ENCODE data around the gene DUT. TPM values are rescaled to one million over a fixed set of nuclear protein-coding genes. Genes with fewer than 3 reads are reported as not detected.

DUT gene
- total and polyA plus RNA-seq, 2 experiments from 2014 or later: 82.5 to 420 TPM

DNA sequence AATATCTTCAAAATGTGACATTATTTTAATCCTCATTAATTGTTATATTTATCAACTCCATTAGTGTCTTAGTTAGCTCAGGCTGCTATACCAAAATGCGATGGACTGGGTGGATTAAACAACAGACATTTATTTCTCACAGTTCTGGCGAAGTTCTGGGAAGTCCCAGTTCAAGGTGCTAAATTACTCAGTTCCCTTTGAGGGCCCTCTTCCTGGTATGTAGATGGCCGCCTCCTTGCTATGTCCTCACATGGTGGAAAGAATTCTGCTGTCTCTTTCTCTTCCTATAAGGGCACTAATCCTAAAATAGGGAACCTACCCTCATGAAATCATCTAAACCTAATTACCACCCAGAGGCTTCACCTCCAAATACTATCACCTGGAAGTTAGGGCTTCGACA, 38.8 kb upstream of the DUT start:
- Histone ChIP-seq H3K4me2 (peak overlapping the region; percentile 31; the same call in 1 of the 2 replicates), H3F3A (replicated peaks; ENCODE audit: low read depth) (no peaks in the 10 kb centered on the region), H3K9me2 (ENCODE audit: insufficient read depth) (no peaks in the 10 kb centered on the region; the same call in 1 of the 2 replicates), H3K4me1 (ENCODE audit: insufficient read depth) (peaks cover 25% of the 10 kb centered on the region), H4K20me1 (replicated peaks; ENCODE audit: insufficient read depth) (no peaks in the 10 kb centered on the region), H3K79me2 (replicated peaks; ENCODE audit: insufficient read depth) (no peaks in the 10 kb centered on the region), H3K27me3 (ENCODE audit: insufficient read depth) (no peaks in the 10 kb centered on the region), H3K36me3 (ENCODE audit: insufficient read depth) (no peaks in the 10 kb centered on the region), H3K4me3 (no peak overlapping the region), H3K27ac (ENCODE audit: low read depth) (no peak overlapping the region), H2AFZ (0 out of 2 replicates have a peak overlapping the region, but pooled peaks have one; percentile 24)
- TF ChIP-seq, protein P1, sequence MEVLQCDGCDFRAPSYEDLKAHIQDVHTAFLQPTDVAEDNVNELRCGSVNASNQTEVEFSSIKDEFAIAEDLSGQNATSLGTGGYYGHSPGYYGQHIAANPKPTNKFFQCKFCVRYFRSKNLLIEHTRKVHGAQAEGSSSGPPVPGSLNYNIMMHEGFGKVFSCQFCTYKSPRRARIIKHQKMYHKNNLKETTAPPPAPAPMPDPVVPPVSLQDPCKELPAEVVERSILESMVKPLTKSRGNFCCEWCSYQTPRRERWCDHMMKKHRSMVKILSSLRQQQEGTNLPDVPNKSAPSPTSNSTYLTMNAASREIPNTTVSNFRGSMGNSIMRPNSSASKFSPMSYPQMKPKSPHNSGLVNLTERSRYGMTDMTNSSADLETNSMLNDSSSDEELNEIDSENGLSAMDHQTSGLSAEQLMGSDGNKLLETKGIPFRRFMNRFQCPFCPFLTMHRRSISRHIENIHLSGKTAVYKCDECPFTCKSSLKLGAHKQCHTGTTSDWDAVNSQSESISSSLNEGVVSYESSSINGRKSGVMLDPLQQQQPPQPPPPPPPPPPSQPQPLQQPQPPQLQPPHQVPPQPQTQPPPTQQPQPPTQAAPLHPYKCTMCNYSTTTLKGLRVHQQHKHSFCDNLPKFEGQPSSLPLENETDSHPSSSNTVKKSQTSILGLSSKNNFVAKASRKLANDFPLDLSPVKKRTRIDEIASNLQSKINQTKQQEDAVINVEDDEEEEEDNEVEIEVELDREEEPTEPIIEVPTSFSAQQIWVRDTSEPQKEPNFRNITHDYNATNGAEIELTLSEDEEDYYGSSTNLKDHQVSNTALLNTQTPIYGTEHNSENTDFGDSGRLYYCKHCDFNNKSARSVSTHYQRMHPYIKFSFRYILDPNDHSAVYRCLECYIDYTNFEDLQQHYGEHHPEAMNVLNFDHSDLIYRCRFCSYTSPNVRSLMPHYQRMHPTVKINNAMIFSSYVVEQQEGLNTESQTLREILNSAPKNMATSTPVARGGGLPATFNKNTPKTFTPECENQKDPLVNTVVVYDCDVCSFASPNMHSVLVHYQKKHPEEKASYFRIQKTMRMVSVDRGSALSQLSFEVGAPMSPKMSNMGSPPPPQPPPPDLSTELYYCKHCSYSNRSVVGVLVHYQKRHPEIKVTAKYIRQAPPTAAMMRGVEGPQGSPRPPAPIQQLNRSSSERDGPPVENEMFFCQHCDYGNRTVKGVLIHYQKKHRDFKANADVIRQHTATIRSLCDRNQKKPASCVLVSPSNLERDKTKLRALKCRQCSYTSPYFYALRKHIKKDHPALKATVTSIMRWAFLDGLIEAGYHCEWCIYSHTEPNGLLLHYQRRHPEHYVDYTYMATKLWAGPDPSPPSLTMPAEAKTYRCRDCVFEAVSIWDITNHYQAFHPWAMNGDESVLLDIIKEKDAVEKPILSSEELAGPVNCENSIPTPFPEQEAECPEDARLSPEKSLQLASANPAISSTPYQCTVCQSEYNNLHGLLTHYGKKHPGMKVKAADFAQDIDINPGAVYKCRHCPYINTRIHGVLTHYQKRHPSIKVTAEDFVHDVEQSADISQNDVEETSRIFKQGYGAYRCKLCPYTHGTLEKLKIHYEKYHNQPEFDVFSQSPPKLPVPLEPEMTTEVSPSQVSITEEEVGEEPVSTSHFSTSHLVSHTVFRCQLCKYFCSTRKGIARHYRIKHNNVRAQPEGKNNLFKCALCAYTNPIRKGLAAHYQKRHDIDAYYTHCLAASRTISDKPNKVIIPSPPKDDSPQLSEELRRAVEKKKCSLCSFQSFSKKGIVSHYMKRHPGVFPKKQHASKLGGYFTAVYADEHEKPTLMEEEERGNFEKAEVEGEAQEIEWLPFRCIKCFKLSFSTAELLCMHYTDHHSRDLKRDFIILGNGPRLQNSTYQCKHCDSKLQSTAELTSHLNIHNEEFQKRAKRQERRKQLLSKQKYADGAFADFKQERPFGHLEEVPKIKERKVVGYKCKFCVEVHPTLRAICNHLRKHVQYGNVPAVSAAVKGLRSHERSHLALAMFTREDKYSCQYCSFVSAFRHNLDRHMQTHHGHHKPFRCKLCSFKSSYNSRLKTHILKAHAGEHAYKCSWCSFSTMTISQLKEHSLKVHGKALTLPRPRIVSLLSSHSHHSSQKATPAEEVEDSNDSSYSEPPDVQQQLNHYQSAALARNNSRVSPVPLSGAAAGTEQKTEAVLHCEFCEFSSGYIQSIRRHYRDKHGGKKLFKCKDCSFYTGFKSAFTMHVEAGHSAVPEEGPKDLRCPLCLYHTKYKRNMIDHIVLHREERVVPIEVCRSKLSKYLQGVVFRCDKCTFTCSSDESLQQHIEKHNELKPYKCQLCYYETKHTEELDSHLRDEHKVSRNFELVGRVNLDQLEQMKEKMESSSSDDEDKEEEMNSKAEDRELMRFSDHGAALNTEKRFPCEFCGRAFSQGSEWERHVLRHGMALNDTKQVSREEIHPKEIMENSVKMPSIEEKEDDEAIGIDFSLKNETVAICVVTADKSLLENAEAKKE (CRISPR knock-in tag; IDR thresholded peaks at IDR 0.05): peak; percentile 34; the same call in 1 of the 2 replicates
- TF ChIP-seq JUNB (IDR thresholded peaks at IDR 0.05; ENCODE audit: unreplicated experiment): no peak
- Mint-ChIP-seq H3K4me1 (peaks cover 27% of the 10 kb centered on the region), H3K27me3 (ENCODE audit: insufficient read depth, low read depth, poor library complexity) (no peaks in the 10 kb centered on the region), H3K4me3 (no peak overlapping the region), H3K27ac (no peak overlapping the region), H3K9me3 (no peaks in the 10 kb centered on the region; the same call in 2 of the 3 replicates), H3K36me3 (ENCODE audit: low read depth) (no peaks in the 10 kb centered on the region)
- no peak for ATAC-seq
- no peak for DNase-seq (ENCODE audit: low spot score)

DNA sequence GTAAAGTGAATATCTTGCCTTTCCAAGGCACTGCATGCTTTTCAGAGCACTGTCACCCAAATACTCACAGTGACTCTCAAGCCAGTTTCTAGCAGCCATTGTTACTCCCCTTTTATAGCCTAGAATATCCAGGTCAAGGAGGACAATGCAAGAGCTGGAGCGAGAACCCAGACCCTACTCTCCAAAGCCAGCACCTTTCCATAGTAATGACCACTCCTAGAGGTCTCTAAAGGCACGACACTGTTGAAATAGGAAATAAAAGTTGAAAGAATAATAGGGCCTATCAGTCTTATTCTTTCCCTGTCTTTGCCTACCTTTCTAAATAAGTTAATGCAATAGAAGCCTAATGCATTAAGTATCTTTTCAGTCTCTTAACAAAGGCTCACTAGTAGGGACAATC, 33.6 kb upstream of the DUT start:
- Mint-ChIP-seq H3K27me3 (ENCODE audit: insufficient read depth, low read depth, poor library complexity) (no peaks in the 10 kb centered on the region), H3K4me3 (no peak overlapping the region), H3K9me3 (no peaks in the 10 kb centered on the region; the same call in 2 of the 3 replicates), H3K27ac (peak overlapping the region; percentile 51; the same call in 1 of the 2 replicates), H3K36me3 (ENCODE audit: low read depth) (peaks cover 2% of the 10 kb centered on the region; the same call in 2 of the 3 replicates), H3K4me1 (peaks cover 38% of the 10 kb centered on the region)
- Histone ChIP-seq H3K4me2 (peak overlapping the region; percentile 3; the same call in 1 of the 2 replicates), H3K9me2 (ENCODE audit: insufficient read depth) (no peaks in the 10 kb centered on the region; the same call in 1 of the 2 replicates), H2AFZ (no peak overlapping the region), H3F3A (replicated peaks; ENCODE audit: low read depth) (no peaks in the 10 kb centered on the region), H3K27me3 (ENCODE audit: insufficient read depth) (no peaks in the 10 kb centered on the region), H3K27ac (ENCODE audit: low read depth) (no peak overlapping the region), H3K79me2 (replicated peaks; ENCODE audit: insufficient read depth) (no peaks in the 10 kb centered on the region), H3K4me3 (no peak overlapping the region), H4K20me1 (replicated peaks; ENCODE audit: insufficient read depth) (no peaks in the 10 kb centered on the region), H3K4me1 (ENCODE audit: insufficient read depth) (peaks cover 33% of the 10 kb centered on the region), H3K36me3 (ENCODE audit: insufficient read depth) (no peaks in the 10 kb centered on the region)
- peak; percentile 37 for DNase-seq (ENCODE audit: low spot score)
- ATAC-seq: peak; percentile 52
- TF ChIP-seq, protein P1 (CRISPR knock-in tag; IDR thresholded peaks at IDR 0.05): 0 out of 2 replicates have a peak, but pooled peaks have one; percentile 42
- TF ChIP-seq POLR2AphosphoS5 (IDR thresholded peaks at IDR 0.05; ENCODE audit: low read depth): no peak
